PFSK-1 (cell line): ENCODE measurements around the gene CAV1.

ENCODE experiments used
- FOXP2 ChIP-seq: optimal IDR thresholded peaks from 2 replicates; pipeline ENCODE3; 2011; ENCODE audit warnings: borderline replicate concordance, control low read depth, inconsistent platforms; ENCODE audit not compliant: insufficient read depth; ENCODE audit errors: extremely low read length, extremely low read depth
- POLR2AphosphoS5 ChIP-seq: IDR thresholded peaks from 2 replicates; pipeline ENCODE4 v1.6.1; 2012; ENCODE audit warnings: low read depth, mild to moderate bottlenecking, control low read depth, low read length, moderate library complexity
- REST ChIP-seq, 2 experiments: IDR thresholded peaks; 2 replicates each; pipeline versions ENCODE4 v1.6.1 to v1.8.0; 2011 to 2012; ENCODE audit warnings: low read depth in 2 of 2, low read length in 2 of 2, control low read depth in 1 of 2, inconsistent platforms in 1 of 2, mild to moderate bottlenecking in 1 of 2, moderate library complexity in 1 of 2; ENCODE audit not compliant: insufficient read depth in 1 of 2
- SIN3A ChIP-seq: IDR thresholded peaks from 2 replicates; pipeline ENCODE4 v1.6.1; 2012; ENCODE audit warnings: mild to moderate bottlenecking, low read length, moderate library complexity, borderline replicate concordance; ENCODE audit not compliant: insufficient read depth
- TAF1 ChIP-seq: IDR thresholded peaks from 2 replicates; pipeline ENCODE4 v1.6.1; 2012; ENCODE audit warnings: low read length, control low read depth, borderline replicate concordance; ENCODE audit not compliant: insufficient read depth

CAV1 gene

GRCh38 chr7:116553168-116553964 is 28.5 kb downstream of the CAV1 start:
- TF ChIP-seq TAF1 (no peak), SIN3A (no peak), POLR2AphosphoS5 (no peak)

GRCh38 chr7:116554436-116554835 is 29.6 kb downstream of the CAV1 start:
- TF ChIP-seq SIN3A (no peak), POLR2AphosphoS5 (no peak), FOXP2 (no peak), TAF1 (no peak), REST (IDR thresholded peaks at IDR 0.05; ENCODE audit: insufficient read depth in 1 of 2, low read depth in 2 of 2, low read length in 2 of 2) (no peak)

- TF ChIP-seq FOXP2 (no peak), SIN3A (no peak), POLR2AphosphoS5 (no peak), TAF1 (no peak), REST (IDR thresholded peaks at IDR 0.05; ENCODE audit: insufficient read depth in 1 of 2, low read depth in 2 of 2, low read length in 2 of 2) (no peak)
Measured at GRCh38 chr7:116554911-116555310, 30.1 kb downstream of the CAV1 start.

- TF ChIP-seq REST (IDR thresholded peaks at IDR 0.05; ENCODE audit: insufficient read depth in 1 of 2, low read depth in 2 of 2, low read length in 2 of 2) (no peak), POLR2AphosphoS5 (no peak), TAF1 (no peak), FOXP2 (no peak), SIN3A (no peak)
Measured at GRCh38 chr7:116557066-116557585, 32.3 kb downstream of the CAV1 start.

- TF ChIP-seq TAF1 (no peak), FOXP2 (no peak), POLR2AphosphoS5 (no peak), SIN3A (no peak), REST (IDR thresholded peaks at IDR 0.05; ENCODE audit: insufficient read depth in 1 of 2, low read depth in 2 of 2, low read length in 2 of 2) (no peak)
Measured at GRCh38 chr7:116557901-116558300, 33.1 kb downstream of the CAV1 start.
